Measurements from ENCODE around the gene NMS.

NMS gene

DNA sequence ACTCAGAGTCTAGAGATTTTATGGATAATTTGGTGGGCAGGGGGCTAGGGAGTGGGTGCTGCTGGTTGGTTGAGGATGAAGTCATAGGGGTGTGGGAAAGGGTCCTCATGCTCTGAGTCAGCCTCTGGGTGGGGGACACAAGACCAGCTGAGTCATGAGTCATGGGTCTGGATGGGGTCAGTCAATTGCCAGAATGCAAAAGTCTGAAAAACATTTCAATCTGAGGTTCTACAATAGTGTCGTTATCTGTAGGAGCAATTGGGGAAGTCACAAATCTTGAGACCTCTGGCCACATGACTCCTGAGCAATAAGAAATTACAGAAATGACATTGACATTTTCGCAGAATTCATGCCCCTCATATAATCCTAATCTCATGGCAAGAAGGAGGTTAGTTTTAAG is 15.1 kb downstream of the NMS start:
- no peak for DNase-seq

DNA sequence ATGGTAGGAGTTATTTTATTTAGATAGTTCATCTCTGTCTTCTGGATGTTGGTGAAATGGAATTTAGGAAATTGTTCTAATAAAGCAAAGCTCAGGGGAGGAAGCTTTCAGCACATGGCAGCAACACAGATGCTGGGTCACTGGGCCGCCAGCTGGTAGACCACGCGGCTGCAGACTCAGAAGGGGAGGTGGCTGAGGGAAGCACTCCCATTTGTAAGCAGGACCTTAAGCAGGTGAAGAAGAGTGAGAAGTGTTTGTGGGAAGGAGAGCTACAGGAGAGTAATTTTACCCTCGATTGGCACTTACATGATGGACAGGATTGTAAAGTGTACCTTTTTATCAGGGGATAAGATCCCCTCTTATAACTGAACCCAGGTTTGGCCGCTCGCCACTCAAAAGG is 24.4 kb downstream of the NMS start:
- no peak for DNase-seq

DNA sequence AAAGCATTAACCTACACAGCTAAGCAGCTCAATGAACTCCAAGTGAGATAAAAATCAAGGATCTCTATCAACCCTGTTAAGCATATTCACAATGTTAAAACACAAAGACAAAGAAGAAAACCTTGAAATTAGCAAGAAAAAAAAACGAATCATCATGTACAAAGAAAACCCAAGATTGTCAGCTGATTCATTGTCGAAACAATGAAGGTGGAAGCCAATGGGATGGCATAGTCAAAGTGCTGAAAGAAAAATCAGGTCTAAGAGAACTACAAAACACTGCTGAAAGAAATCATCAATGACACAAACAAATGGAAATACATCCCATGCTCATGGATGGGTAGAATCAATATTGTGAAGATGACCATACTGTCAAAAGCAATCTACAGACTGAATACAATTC is 32.5 kb downstream of the NMS start:
- DNase-seq, result no peak

DNA sequence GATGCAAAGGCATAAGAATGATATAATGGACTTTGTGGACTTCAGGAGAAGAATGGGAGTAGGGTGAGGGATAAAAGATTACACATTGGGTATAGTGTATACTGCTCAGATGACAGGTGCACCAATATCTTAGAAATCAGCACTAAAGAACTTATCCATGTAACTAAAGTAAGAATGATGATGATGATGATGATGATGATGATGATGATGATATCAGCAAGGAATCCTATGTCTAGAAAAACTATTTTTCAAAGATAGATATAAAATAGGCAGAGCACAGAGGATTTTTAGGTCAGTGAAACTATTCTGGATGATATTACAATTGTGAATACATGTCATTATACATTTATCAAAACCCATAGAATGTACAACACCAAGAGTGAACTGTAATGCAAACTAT is 34.3 kb downstream of the NMS start:
- no peak for DNase-seq

DNA sequence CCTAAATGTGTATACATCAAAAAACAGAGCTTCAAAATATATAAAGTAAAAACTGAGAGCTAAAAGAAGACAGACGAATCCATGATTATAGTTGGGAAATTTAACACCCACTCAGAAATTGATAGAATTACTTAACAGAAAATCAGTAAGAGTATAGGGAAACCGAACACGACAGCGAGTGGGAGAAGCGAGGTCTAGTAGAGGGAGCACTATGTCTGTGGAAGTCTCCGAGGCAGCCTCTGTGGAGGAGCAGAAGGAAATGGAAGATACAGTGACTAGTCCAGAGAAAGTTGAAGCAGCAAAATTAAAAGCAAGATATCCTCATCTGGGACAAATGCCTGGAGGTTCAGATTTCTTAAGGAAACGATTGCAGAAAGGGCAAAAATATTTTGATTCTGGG is 38.8 kb downstream of the NMS start:
- DNase-seq, result no peak

DNA sequence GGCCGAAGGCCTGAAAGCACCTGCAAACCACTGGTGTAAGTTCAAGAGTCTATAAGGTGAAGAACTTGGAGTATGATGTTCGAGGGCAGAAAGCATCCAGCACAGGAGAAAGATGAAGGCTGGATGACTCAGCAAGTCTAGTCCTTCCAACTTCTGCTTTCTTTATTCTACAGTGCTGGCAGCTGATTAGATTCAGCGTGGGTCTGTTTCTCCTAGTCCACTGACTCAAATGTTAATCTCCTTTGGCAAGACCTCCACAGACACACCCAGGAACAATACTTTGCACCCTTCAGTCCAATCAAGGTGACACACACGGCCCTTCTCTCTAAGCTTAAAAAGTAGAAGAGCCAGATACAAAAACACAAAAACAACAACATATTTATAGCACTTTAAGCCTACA is 43.4 kb downstream of the NMS start:
- DNase-seq, result no peak

DNA sequence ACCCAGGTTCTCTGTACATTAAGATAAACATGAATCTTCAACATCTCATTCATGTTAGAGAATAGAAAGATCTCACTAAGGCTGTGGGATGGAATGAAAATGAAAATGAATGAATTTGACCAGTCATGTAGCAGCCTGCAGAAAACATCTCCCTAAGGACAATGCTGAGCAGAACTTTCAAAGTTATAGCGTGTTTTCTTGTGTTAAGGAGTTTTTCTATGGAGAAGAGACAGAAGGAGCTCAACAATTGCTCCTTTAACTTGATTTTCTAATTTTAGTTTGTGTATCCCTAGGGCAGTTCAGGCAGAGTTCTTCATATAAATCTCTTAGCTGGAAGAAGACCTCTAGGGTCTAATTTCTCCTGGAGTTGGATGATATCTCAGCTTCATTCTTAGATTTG is 47.3 kb downstream of the NMS start:
- DNase-seq, result no peak

DNA sequence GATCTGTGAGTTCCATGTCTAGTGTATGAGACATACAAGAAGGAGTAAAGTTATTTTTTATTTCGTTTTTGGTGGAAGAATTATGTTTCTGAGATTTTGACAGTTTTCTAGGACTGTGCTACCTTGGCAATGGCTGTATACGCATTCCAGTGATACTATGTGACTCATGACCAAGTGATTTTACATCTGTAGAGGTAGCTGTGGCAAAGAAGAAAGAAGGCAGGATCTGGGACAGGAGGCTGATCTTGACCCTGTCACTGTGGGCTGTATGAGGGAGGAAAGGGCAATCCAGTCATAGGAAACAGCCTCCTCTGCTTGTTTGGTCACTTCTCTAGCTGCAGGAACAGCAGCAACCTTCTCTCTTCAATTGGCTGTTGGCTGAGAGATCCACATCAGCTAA is 48.5 kb downstream of the NMS start:
- DNase-seq, result no peak

DNA sequence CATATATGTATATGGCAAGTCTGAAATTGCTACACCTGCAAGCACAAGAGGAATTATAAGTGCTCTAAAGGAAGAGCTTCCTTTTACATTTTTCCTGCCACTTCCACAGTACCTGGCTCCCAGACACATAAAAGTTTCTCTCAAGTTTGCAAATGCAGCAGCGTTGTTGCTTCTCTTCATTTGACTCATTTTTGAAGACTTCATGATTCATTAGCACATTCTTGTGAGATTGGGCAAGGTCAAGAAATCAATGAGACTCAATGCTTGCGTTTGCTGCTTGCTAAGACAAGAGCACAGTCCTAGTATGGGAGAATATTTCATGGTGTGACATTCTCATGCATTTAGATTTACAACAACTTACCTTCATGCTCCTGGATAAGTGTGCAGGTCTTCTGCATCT is 49.9 kb downstream of the NMS start:
- no peak for DNase-seq

DNA sequence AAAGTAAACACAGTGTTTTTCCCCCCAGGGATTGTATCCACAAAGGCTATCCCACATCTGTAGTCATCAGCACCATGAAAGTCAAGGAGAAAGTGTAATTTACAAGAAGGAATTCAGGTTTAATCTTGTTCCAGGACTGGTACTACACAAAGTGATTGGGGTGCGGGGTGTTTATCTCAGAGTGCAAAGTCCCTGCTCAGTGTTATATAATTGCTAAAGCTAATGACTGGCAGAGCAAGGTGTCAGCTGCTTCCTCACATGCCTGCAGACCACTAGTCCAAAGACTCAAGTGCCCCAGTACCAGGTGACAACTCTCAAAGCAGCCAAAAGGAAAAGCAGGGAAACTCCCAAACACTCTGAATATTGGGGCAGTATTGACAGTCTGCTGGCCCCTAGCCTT is 52.1 kb downstream of the NMS start:
- DNase-seq, result no peak

DNA sequence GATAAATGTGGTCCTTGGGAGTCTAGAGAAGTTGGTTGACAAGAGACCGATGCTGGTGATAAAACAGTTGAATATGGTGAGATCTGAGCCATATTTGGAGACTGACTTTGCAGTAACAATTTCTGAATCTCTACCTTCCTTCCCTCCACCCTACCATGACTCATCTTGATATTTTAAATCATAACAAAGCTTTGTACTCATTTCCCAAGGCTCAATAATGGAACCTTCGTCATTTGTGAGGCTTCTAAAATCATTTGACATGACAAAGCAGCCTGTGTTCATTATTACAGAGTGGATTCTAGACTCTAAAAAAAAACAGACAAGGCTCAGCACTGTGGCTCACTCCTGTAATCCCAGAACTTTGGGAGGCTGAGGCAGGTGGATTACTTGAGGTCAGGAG is 54.0 kb downstream of the NMS start:
- DNase-seq, result no peak

DNA sequence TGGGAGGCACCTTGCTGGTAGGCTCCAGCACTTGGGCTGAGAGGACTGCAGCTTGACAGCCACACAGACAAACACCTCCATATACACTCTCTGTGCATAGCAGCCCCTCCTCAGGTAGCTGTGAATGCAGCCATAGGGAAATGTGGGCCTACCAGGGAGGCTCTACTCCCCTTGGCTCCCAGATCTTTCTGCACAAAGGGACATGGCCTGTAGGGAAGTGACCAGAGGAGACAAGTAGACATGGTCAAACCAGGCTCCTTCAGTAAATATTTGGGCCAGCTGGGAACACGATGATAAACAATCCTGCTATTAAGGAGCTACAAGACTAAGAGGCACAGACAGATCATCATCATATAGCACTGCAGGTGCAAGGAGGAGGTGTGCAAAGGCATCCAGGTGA is 56.6 kb downstream of the NMS start:
- no peak for DNase-seq

DNA sequence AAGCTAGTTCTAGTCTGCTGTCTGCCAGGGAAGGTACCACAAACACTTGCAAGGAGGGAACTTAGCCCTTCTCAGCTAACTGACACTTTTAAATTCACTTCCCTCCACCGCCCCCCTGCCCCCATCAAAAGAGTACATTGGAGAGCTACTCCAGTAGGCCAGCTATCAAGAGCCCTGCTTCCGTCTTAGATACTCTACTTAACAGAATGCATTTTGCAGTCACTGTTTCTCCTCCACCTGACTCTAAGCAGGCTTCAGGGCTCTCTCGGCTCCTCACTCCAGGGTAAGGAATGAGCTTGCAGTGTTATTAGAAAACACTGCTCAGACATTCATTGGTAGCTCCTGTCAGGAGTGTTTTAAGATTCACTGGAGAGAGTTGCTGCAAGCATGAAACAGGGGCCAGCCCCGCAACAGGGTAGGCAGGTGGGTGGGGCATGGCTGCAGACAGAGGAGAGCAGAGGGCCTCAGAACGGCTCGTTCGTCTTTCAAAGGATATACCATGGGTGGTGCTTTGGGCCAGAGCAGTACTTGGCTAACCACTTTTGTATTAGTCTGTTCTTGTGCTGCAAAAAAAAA is 57.2 kb downstream of the NMS start:
- no peak for DNase-seq

DNA sequence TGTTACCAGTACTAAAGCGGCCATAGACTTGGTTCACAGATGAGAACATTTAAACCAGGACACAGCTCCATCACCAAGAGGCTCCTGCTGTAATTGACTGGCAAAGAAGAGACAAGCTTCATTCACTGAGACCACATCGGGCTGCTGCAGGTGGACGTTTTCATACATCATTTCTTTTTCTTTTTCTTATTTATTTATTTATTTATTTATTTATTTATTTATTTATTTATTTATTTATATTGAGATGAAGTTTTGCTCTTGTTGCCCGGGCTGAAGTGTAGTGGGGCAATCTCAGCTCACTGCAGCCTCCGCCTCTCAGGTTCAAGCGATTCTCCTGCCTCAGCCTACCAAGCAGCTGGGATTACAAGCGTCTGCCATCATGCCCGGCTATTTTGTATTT is 58.9 kb downstream of the NMS start:
- no peak for DNase-seq

DNA sequence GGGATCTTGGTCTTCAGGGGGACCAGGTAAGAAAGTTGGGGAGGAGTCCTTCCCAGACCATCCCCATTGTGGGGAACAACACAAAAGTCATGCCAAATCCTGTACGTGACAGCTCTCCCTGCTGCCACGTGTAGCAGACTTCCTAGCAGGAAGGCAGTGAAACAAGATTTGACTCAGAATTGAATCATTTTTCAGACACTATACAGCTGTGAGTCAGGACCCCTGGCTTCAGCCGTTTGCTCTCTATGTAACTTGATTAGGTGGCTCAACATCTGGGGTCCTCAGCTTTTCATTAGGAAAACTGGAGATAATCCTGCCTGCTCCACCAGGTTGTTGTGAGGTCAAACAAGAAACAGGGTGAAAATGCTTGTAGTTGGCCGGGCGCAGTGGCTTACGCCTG is 59.6 kb downstream of the NMS start:
- no peak for DNase-seq
